Panc1 (cell line): ENCODE data around the gene CD9. TPM values are rescaled to one million over a fixed set of nuclear protein-coding genes. Genes with fewer than 3 reads are reported as not detected.

Experiments
- ATAC-seq: fragments of 200-7000 bp; cut with Tn5 transposase; 2 replicates; pipeline ENCODE4 v1.9.1; 2020; ENCODE audit warnings: mild to moderate bottlenecking, moderate library complexity
- BruUV-seq: library from RNA; stranded (reverse); fragments of 400-500 nt; replicated peaks from 2 replicates; lab custom pipeline; 2021; lab: Mats Ljungman, UMichigan
- CTCF ChIA-PET: fragments of 300-600 bp; sonication (Branson Sonifier 250); formaldehyde crosslinking; loops from one replicate; lab custom pipeline; 2022; ENCODE audit warnings: antibody characterized with exemption; lab: Charles Lee
- POLR2A ChIA-PET: fragments of 300-600 bp; sonication (Branson Sonifier 250); formaldehyde crosslinking; loops from one replicate; lab custom pipeline; 2022; ENCODE audit warnings: antibody characterized with exemption; lab: Charles Lee
- DNase-seq: peaks from one replicate; pipeline ENCODE4 v3.0.0-alpha.2; 2010; ENCODE audit warnings: low read depth, low spot score
- H3K27ac ChIP-seq: 2 replicates; pipeline ENCODE4 v1.5.1; 2011; ENCODE audit warnings: mild to moderate bottlenecking, low read length, inconsistent platforms
- H3K27me3 ChIP-seq: fragments of 200-500 bp; sonication (Bioruptor generic); 2 replicates; pipeline ENCODE4 v1.6.0; 2014; ENCODE audit warnings: low read length, inconsistent platforms; ENCODE audit not compliant: control insufficient read depth, insufficient read depth
- H3K36me3 ChIP-seq: fragments of 200-500 bp; sonication (Bioruptor generic); 2 replicates; pipeline ENCODE4 v1.5.1; 2014; ENCODE audit warnings: inconsistent platforms, mild to moderate bottlenecking, low read length, moderate library complexity; ENCODE audit not compliant: control insufficient read depth, insufficient read depth
- H3K4me1 ChIP-seq: 2 replicates; pipeline ENCODE4 v1.5.1; 2011; ENCODE audit warnings: inconsistent platforms, mild to moderate bottlenecking, low read length, moderate library complexity; ENCODE audit not compliant: control insufficient read depth, insufficient read depth
- H3K4me3 ChIP-seq, 2 experiments: 2 replicates each; pipeline ENCODE4 v1.5.1; 2011 to 2012; ENCODE audit warnings: low read depth in 2 of 2, low read length in 2 of 2, mild to moderate bottlenecking in 2 of 2, inconsistent platforms in 1 of 2, moderate library complexity in 1 of 2
- H3K9me3 ChIP-seq: fragments of 200-500 bp; sonication (Bioruptor generic); 2 replicates; pipeline ENCODE4 v1.5.1; 2014; ENCODE audit warnings: low read depth, mild to moderate bottlenecking, inconsistent platforms, low read length, moderate library complexity; ENCODE audit not compliant: control insufficient read depth, insufficient read depth
- CTCF ChIP-seq: fragments of 450-650 bp; IDR thresholded peaks from 2 replicates; pipeline ENCODE4 v1.5.1; 2017; ENCODE audit warnings: mild to moderate bottlenecking
- POLR2AphosphoS5 ChIP-seq: IDR thresholded peaks from 2 replicates; pipeline ENCODE4 v1.6.1; 2012; ENCODE audit warnings: mild to moderate bottlenecking, low read depth, low read length, moderate library complexity
- SIN3A ChIP-seq: IDR thresholded peaks from 2 replicates; pipeline ENCODE4 v1.6.1; 2012; ENCODE audit warnings: low read depth, mild to moderate bottlenecking, low read length, moderate library complexity, borderline replicate concordance; ENCODE audit not compliant: insufficient read depth
- TCF7L2 ChIP-seq: IDR thresholded peaks from 2 replicates; pipeline ENCODE4 v1.6.1; 2011; ENCODE audit warnings: mild to moderate bottlenecking, low read depth, low read length, inconsistent platforms
- in situ Hi-C: cut with HindIII; loops from 2 replicates; pipeline ENCODE4 v1.10.0; 2016; ENCODE audit warnings: low sequenced_read_pairs, low pct_unique_long_range_greater_than_20kb
- intact Hi-C: fragments of 100-400 bp; cut with micrococcal nuclease; formaldehyde crosslinking; loops from one replicate; pipeline ENCODE4 v1.10.0; 2022; ENCODE audit not compliant: unreplicated experiment
- total RNA-seq: library from RNA; stranded (reverse); gene quantifications from one replicate; pipeline ENCODE4 v1.2.1, GENCODE V29; 2021; ENCODE audit not compliant: unreplicated experiment
- TF ChIP-seq, protein P1 (sequence below), 2 experiments: IDR thresholded peaks; 2 replicates each; pipeline ENCODE4 v1.6.1; 2011 to 2012; ENCODE audit warnings: low read depth in 2 of 2, control low read depth in 1 of 2, low read length in 1 of 2, mild to moderate bottlenecking in 1 of 2, moderate library complexity in 1 of 2; ENCODE audit not compliant: insufficient read depth in 1 of 2

CD9 gene
- total RNA-seq, 1 experiment from 2014 or later: 103 TPM

DNA sequence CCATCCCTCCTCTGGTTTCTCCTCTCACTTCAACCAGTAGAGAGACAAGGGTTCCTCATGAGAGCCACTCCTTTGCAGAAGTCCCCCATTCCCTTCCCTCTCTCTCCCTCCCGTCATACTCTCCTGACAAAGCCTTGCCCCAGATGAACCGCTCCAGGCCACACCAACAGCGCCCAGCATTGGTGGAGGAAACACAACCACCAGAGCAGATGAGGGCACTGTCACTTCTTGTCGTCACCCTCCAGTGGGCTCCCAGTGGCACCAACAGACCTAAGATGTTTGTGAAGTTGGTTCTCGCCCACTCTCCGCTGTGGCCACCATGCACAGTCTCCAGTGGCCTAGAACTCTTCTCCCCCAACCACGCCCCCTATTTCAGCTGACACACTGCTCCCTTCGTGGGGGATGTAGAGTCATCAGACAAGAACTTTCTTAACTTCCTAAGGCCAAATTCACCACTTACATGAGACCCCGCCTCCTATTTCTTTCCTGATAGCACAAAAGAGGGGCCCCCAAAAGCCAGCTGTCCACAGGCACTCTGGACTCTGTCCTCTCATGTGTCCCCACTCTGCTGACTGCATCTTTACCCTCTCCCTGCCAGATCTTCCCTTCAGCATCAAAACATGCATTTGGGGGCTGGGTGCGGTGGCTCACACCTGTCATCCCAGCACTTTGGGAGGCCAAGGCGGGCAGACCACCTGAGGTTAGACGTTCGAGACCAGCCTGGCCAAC lies 81.0 kb downstream of the CD9 start:
- TF ChIP-seq SIN3A (no peak), TCF7L2 (no peak), CTCF (no peak), POLR2AphosphoS5 (no peak)
- TF ChIP-seq, protein P1, sequence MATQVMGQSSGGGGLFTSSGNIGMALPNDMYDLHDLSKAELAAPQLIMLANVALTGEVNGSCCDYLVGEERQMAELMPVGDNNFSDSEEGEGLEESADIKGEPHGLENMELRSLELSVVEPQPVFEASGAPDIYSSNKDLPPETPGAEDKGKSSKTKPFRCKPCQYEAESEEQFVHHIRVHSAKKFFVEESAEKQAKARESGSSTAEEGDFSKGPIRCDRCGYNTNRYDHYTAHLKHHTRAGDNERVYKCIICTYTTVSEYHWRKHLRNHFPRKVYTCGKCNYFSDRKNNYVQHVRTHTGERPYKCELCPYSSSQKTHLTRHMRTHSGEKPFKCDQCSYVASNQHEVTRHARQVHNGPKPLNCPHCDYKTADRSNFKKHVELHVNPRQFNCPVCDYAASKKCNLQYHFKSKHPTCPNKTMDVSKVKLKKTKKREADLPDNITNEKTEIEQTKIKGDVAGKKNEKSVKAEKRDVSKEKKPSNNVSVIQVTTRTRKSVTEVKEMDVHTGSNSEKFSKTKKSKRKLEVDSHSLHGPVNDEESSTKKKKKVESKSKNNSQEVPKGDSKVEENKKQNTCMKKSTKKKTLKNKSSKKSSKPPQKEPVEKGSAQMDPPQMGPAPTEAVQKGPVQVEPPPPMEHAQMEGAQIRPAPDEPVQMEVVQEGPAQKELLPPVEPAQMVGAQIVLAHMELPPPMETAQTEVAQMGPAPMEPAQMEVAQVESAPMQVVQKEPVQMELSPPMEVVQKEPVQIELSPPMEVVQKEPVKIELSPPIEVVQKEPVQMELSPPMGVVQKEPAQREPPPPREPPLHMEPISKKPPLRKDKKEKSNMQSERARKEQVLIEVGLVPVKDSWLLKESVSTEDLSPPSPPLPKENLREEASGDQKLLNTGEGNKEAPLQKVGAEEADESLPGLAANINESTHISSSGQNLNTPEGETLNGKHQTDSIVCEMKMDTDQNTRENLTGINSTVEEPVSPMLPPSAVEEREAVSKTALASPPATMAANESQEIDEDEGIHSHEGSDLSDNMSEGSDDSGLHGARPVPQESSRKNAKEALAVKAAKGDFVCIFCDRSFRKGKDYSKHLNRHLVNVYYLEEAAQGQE (IDR thresholded peaks at IDR 0.05; ENCODE audit: insufficient read depth in 1 of 2, low read depth in 2 of 2, low read length in 1 of 2): no peak
- CTCF ChIA-PET: no interaction called here
- DNase-seq (no peak), ATAC-seq (no peak)
- Histone ChIP-seq H3K4me3 (no peak overlapping the region), H3K27ac (no peak overlapping the region), H3K9me3 (no peaks in the 10 kb centered on the region), H3K4me1 (peaks cover 24% of the 10 kb centered on the region), H3K27me3 (no peaks in the 10 kb centered on the region), H3K36me3 (no peaks in the 10 kb centered on the region)
- in situ Hi-C loops: no loop called here
- POLR2A ChIA-PET: no interaction called here
- no TSS peak for BruUV-seq
- intact Hi-C loops: no loop called here

DNA sequence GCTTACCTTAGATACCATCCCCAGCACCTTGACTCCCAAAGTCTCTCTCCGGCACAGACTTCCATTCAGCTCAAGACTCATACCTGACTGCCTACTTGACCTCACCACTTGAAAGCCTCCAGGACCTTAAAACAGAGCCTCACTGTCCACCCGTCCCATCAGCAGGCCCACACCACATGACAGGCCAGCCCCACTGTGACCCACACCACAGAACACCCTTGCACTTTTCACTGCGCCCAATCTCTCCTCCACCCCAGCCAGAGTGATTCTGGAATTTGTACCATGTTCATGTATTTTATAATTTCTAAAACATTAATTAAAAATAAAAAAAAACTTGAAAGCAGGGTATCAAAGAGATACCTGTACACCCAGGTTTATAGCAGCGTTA lies 82.2 kb downstream of the CD9 start:
- intact Hi-C loops: no loop called here
- TF ChIP-seq CTCF (no peak), SIN3A (no peak), POLR2AphosphoS5 (no peak), TCF7L2 (no peak)
- TF ChIP-seq, protein P1 (IDR thresholded peaks at IDR 0.05; ENCODE audit: insufficient read depth in 1 of 2, low read depth in 2 of 2, low read length in 1 of 2): no peak
- CTCF ChIA-PET: interaction anchor here (2.7 kb wide), 1 partner anchor 87 kb away, joined by 11 read pairs; no protein-coding TSS in a partner anchor
- in situ Hi-C loops: no loop called here
- ATAC-seq (no peak), DNase-seq (no peak)
- Histone ChIP-seq H3K36me3 (no peaks in the 10 kb centered on the region), H3K27ac (no peak overlapping the region), H3K4me1 (peaks cover 24% of the 10 kb centered on the region), H3K27me3 (no peaks in the 10 kb centered on the region), H3K4me3 (no peak overlapping the region), H3K9me3 (no peaks in the 10 kb centered on the region)
- POLR2A ChIA-PET: no interaction called here
- BruUV-seq: no TSS peak
